SH-SY5Y (cell line): ENCODE data around the gene SPTBN5.

ENCODE experiments used
- GATA2 ChIP-seq: IDR thresholded peaks from 2 replicates; pipeline ENCODE4 v1.6.1; 2011; ENCODE audit warnings: mild to moderate bottlenecking, low read depth, low read length
- GATA3 ChIP-seq: IDR thresholded peaks from 2 replicates; pipeline ENCODE4 v1.6.1; 2011; ENCODE audit warnings: low read depth, mild to moderate bottlenecking, low read length, moderate library complexity

GRCh38 chr15:41888662-41889253 is 5.1 kb downstream of the SPTBN5 start:
- TF ChIP-seq GATA2 = no peak
- no peak for TF ChIP-seq GATA3
